ENCODE data around the gene RREB1.

The RREB1 gene

DNA sequence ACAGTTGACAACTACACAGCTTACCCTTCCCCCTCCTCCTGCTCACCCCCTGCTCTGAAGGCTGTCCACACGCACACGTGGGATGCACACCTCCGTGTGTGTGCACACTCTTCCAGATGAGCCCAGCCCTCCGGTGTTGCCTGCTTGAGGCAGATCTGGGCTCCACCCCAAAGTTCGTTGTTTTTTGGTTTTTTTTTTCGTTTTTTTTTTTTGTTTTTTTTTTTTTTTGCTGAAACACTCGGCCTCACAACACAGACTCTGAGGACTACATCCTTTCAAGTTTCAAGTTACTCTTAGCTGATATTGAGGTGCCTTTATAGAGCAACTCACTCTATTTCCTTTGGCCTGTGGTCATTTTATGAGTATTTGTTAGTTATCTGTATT lies 88.2 kb downstream of the RREB1 start:
- DNase-seq: no peak

DNA sequence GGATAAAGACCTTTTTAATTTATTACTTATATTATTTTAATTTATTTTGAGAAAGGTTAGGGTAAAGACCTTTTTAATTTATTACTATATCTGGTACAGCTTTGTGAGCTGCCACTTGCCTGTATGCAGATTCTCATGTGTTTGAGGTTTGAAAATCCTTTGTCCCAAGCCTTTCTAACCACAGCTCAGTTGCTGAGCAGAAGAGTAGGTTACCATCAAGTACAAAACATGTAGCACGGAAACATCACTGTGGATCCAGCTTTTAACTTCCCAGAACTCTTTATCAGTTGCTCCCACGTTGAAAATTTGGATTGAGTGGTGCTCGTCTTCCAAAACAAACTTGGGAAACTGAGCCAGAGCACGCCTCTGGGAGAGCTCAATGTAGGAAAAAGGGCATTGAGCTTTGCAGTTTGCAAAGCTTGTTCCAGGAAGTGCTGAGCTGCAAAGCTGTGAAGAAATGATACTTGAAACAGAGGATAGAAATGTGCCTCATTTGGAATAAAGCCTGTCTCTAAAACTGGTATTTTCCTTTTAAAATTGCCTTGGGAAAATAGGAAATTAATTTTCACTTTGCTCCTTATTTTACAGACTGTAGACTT lies 89.0 kb downstream of the RREB1 start:
- DNase-seq: no peak

DNA sequence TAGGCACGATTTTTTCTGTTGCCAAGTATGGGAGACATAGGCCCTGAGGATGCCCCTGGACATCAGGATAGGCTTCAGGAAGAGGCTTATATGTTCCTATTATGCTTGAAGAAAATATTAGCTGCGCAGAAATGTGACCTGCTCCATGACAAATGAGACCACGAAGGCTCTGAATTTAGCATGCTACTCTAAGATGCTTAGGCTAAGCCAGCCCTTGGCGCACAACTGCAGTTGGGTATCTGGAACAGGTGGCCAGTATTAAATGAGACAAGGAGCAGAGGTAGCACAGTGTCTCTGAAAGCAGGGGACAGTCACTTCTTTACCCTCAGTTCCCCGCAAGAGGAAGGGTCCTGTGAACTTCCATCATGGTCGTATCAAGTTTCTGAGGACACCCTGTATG lies 90.0 kb downstream of the RREB1 start:
- DNase-seq: no peak

DNA sequence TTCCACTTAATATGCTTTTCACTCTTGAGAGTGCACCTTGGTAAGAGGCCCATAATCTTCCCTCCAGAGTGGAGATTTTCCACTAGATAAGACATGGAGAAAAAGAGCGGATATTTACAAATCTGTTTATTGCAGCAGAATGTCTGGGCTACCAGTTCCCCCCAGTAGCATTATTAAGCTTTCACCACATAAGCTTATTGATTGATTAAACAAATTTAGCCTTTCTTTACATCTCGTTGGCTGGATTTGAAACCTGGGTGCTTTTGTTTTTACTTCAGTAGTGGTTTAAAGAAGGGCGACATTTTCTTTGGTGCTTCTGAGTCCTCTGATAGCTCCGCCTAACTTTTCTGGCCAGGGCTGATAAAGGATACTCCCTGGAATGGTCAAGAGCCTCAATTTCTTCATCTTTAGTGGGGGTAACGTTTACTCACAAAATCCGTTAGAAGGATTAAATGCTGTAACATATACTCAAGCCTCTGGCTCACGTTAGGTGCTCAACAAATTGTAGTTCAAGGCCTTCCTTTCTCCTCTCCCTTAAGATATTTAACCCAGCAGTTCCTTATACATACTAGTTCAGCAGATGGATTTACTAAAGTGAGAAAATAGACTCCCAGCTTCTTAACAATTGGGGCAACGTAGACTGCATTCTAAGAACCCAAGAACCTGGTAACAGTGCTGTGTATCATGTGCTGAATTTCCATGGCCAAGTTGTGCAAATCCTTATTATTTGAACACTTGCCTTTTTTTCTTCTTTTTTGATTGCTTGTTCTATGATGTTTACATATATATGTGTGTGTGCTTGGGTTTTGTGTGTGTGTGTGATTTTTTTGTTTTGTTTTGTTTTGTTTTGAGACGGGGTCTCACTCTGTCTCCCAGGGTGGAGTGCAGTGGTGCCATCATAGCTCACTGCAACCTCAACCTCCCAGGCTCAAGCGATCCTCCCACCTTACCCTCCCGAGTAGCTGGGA lies 91.4 kb downstream of the RREB1 start:
- DNase-seq: no peak

DNA sequence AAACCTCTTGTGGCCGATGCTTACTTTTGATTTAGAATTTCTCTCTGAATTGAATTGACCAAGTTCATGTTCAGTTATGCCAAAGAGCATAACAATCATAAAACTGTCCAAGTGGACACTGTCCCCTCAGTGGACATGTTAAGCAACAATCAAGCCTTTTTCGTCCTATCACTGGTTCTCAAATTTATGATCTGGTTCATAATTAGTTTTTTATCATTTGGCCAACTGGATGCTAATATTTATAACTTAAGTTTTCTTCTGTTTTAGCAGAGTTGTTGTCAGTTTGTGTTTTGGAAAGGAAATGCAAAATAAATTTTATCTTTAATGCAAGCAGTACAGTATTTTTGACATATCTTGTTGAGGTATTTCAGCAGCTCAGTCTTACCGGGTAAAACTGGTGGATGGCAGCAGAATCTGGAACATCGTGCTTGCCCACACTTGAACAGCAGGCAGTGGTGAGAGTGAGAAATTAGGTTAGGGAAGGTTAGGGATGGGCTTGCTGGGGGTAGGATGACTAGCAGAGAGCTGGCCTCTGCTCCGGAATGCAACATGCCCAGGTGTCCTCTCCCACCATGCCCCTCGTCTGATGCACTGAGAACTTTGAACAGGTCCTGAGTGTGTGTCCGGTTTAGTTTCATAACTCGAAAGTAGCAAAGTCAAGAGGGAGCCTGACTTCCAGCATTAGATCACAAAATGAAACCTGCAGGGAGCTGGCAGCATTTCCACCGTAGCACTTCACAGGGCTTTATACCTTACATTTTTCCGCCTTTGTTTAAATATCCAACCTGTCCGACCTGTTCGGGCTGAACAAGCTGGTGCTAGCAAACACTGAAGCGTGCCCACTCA lies 93.1 kb downstream of the RREB1 start:
- DNase-seq: no peak

DNA sequence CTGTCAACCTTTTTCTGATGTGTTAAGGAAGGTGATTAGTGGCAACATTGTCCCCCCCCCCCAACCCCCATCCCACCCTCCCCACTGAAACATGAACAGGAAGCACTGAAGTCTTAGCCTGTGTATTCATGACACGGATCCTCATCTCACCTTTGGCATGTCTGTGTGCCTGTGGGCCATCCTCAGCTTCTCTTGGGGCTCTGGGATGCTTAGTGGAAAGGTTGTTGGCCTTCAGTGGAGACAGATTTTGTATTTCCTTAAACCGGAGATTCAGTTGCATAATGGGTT lies 93.6 kb downstream of the RREB1 start:
- DNase-seq: no peak

DNA sequence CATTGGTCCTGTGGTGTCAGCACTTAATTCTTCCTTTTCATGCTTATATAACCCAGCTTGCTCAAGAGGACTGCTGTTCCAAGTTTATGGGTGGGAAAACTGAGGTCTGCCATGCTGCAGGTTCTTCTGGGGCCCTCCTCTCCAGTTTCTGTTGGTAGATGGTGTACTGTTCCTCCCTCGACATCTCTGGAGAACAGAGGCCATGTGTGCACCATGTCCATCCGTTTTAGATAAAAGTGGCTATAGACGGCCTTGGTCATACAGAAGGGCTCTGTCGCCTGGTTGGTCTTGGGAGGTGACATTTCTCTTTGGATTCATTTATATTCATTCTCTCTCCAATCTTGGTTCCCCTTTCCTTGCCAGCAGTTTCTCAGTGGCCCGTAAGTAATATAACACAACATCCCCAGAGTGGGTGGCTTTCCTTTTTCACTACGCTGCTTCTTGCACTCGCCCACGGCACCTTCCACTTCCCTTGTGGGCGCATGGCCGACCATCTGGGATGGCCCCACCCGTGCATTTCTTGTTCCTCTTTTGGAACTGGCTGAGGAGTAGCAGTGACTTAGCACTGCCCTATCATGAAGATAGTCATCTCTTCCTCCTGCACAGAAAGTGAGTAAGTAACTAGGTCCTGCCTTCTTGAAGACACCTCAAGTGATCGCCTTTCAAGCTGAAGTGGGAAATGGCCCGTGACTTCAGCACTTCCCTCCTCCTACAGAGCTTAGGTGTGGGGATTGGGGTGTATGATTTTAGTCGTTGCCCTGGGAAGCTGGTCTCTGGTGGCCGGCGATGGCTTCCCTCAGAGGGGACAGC lies 94.2 kb downstream of the RREB1 start:
- DNase-seq: no peak

DNA sequence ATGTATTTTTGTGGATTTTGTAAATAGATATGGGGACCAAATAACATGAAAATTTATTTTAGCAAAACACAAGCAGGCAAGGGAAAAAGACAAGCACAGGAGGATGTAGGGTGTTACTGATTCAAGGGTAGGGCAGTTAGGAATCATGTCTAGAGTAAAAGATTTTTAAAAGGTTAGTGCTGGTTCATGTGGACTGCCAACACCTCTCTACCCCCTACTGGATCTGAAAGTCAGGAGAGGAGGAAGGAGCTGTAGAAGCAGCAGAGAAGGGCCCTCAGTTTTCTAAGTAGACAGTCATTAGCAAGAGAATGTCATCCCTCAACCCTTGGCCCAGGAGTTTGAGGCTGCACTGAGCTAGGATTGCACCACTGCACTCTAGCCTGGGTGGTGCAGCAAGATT lies 95.2 kb downstream of the RREB1 start:
- no peak for DNase-seq

DNA sequence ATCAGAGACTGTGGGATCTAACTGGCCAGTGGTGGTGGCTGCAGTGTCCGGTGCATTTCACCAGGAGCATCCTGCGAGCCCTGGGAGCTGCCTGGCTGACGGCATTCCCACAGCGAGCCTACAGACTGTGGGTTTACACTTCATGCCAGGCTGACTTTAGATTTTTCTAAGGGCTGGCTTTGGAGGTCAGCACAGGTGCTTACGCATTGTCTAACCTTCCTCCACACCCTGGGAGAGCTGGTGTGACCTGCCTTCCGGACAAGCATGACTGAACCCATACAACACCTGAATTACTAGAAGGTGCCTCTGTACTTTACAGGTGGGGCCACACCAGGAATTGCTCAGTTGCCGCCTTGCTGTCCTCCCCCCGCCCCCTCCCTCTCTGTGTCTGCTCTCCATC lies 96.2 kb downstream of the RREB1 start:
- DNase-seq: no peak

DNA sequence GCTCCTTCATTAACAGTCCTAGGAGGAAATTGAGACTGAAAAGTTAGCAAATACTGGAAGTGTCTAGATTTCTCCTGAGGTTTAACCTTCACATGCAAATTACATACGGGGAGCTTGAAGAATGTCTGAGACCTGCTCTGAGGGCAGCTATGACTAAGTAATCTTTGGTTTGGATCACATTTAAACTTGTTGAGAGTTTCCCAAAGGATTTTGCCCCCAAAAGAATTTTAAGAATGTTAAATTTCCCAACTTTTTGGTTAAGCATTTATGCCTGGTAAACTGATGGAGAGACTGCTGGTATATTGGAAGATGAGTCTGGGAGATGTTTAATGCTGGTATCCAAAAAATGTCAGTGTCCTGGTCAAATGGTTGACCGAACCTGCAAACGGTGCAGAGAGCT lies 97.0 kb downstream of the RREB1 start:
- DNase-seq: no peak

DNA sequence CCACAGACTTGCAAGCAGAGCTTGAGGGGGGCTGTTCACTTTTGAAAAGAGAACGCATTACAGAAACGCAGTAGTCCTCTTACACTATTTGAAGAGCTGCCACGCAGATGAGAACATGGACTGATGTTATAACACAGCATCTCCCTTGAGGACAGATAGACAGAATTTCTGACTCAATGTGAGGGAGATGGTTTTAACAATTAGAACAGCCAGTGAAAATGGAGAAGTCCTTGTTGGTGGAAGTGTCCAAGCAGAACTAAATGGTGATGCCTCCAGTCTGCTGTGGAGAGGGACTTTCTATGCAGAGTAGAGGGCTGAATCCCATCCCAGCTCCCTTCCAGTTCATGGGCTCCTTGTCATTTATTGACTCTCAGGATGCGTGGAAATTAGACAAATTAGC lies 100.0 kb downstream of the RREB1 start:
- DNase-seq: no peak

DNA sequence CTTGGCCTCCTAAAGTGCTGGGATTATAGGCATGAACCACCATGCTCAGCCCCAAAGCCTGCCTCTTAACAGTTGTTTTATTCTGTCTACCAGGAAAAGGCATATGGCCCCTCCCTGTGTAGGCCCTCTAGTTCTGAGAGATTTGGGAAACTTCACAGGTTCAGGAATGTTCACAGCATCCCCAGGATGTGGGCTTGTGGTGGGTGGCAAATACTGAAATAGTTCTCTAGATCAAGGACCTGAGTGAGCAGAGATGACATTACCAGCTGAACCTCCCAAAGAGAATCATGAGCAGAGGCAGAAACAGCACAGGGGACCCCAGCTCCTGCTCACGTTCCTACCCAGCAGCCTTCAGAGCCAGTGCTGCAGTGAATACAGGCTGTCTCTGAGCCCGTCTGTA lies 105.7 kb downstream of the RREB1 start:
- DNase-seq: no peak

DNA sequence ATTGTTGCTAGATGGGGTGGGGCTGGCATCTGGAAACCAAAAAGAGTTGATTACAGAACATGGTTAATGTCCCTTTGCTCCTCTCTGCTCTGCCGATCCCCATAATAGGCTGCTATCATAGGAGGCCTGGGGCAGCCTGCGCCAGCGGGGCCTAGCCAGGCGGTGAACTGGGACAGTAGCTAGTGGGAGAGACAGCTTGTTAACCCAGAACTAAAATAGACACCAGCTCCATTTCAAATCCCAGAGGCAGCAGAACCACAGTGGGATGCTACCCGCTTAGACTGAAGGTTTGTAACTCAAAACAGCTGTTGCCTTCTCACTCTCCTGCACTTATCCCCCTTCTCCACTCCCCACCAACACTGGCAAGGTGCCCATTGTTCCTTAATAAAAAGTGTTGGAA lies 106.7 kb downstream of the RREB1 start:
- DNase-seq: no peak

DNA sequence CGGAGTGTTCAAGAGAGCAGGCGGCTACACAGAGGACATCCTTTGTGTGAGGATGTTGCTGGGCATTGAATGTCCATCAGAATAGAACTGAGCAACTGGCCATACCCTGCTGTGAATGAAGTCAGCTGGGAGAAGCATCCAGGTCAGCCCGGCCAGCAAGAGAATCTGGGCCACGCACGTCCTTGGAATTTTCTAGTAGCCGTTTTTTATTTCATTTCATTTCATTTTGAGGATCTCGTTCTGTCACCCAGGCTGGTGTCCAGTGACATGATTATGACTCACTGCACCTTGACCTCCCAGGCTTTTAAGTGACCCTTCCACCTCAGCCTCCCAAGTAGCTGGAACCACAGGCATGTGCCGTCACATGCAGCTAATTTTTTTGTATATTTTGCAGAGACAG lies 107.4 kb downstream of the RREB1 start:
- no peak for DNase-seq

DNA sequence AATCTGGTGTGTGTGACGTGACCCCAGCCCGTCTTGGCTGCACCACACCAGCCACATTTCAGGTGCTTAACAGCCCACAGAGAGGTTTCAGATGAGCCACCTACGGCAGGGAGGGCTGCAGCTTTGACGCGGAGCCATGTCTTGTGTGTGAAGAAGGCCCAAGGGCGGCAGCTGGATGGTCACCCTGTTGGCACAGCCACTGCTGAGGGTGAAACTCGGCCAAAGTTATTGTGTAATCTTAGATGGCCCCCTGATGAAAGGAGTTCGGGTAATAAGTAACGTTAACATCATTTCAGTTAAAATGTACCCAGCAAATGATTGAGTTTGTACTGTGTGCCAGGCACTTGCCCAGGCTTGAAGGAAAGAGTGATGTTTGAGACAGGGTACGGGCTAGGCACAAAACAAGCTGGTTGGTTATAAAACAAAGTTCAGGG lies 108.1 kb downstream of the RREB1 start:
- DNase-seq: no peak

DNA sequence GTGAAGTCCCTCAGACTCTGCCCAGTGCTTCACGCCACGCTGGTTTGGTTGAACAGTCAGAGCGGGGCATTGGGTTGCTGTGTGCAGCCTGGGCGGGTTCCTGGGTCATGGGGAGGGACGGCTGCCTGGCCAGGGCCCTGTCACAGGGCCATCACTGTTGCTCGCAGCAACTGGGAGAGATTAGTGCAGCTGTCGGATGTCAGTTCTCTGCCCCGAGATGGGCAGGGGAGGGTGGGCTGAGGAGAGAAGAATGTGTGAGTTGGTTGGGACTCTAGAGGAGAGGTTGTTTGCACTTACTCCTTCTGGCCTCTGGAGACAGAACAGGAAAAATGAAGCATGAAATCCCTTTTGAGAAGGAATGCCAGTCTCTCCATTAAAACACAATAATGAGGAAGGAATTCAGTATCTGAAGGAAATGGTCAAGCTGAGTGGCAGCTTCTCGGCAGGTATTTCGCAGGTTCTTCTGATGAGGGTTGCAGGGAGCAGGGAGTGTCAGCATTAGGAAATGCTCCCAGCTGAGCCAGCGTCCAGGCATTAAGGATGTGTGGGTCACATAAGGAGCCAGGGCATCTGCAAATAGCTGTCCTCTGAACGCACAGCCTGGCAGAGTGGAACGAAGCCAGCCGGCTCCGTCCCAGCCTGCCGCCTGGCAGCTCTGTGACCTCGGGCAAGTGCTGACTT lies 109.3 kb downstream of the RREB1 start:
- DNase-seq: no peak

DNA sequence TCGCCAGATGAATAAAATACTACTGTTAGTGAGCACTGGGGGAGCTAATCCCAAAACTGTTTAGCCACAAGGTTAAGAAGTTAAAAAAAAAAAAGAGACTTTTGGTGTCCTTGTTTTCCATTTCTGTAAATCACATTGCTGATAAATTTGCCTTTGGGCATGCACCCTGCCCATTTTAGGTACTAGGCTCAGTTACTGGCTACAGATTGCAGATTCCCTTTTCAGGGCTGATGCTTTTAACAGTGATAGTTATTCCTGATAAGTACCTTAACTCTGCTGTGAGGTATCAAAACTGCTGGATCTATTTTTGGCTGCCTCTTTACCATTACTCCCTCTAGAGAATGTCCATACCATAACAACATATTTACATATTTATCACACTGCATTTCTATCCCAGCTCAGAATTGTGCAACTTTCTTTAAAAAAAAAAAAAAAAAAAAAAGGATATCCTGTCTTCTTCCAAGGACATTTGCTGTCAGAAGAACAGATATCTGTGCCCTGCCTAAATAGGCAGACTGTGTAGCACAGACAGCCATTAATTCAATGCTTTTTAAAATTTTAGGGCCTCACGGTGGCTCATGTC lies 110.7 kb downstream of the RREB1 start:
- no peak for DNase-seq

DNA sequence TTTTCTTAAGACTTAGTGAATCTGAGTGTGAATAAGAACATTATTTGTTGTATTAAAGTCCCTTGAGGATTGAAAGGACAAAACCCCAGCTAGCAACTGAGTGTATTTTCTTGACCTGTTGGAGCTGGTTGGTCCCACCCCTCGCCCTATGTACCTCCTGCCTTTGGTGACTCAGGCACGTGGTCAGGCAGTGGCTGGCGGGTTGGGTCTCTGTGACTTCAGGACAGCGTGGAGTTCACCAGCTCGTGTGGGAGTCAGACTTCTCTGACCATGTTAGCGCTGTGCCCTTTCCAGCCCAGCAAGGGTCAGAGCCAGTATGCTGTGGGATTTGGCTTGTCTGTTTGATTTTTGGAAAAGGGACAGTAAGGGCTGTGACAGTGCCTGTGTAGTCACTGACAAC lies 111.5 kb downstream of the RREB1 start:
- DNase-seq: no peak

DNA sequence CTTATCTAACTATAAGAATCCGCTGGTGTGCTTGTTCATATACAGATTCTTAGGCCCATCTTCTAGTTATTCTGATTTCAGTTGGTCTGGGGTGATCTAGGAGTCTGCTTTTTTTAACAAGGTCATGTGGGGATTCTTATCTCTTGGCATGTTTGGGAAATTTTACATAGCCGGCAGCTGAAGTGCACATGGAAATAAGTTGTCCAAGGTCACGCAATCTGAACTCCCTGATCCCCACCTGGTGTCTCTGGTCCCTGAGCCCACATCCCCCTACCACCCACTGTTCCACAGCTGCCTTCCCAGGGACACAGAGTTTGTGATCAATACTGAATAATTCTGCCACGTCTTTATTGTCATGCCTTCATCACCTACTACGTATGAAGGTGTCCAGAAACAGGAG lies 114.4 kb downstream of the RREB1 start:
- DNase-seq: no peak

DNA sequence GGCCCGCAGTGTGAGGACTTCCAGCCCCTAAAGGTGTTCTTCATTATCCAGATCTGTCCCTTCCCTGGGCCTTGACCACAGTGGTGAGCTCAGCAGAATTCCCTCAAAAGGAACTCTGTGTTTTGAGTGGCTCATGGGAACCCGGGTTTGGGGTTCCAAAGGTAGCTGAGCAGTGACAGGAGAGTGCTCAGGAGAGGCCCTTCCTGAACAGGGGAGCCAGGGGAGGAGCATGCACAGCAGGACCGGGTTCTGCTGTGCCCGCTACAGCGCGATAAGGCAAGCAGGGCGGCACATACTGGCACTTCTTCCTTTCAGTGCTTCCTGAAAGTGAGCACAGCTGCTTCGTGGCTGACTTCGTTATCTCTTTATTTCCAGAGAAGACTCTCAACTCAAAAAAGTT lies 117.0 kb downstream of the RREB1 start:
- no peak for DNase-seq

DNA sequence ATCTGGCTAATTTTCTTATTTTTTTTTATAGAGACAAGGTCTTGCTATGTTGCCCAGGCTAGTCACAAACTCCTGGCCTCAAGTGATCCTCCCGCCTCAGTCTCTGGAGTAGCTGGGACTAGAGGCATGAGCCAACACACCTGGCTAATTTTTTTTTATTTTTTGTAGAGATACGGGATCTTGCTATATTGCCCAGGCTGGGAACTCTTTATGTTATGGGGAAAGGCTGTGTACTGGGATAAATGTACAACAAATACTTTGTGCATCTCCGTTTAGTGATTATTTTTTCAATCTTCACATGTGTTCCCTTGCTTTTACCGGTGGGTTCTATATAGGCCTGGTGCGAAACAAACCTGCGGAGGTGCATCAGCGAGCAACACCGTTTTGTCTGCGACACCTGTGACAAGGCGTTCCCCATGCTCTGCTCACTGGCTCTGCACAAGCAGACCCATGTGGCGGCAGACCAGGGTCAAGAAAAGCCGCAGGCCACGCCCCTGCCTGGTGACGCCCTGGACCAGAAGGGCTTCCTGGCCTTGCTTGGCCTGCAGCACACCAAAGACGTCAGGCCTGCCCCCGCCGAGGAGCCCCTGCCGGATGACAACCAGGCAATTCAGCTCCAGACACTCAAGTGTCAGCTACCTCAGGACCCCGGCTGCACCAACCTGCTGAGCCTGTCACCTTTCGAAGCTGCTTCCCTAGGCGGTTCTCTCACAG lies 121.1 kb downstream of the RREB1 start:
- no peak for DNase-seq

Measured in 8988T (cell line).